ENCODE measurements around the gene HDHD2. TPM values are rescaled to one million over a fixed set of nuclear protein-coding genes. Genes with fewer than 3 reads are reported as not detected.
"Not testable (repeated sequence)": the region's sequence is repeated elsewhere in the genome, so short reads cannot be mapped to it uniquely, and the experiment has no call there.

Gene HDHD2
- 15.7 TPM for total RNA-seq

GRCh38 chr18:47150029-47150823, at the start of gene HDHD2:
Gene HDHD2 (minus strand): TSS chr18:47150500. CDS start chr18:47136439, 14,061 bp downstream.
- peak within 1 kb of the TSS; percentile 90 to 99 (median 96) for H3K9ac ChIP-seq (ENCODE audit: low read depth in 1 of 3, low read length in 3 of 3)
- H3K4me1 ChIP-seq (ENCODE audit: control insufficient read depth in 3 of 3, insufficient read depth in 3 of 3, low read length in 3 of 3) = peaks cover 19 to 23% (median 22%) of the 10 kb centered on the region in 3 donors
- peak within 1 kb of the TSS; percentile 82 to 95 (median 95) for H3K4me3 ChIP-seq (ENCODE audit: low read length in 3 of 3)
- H3K36me3 ChIP-seq (ENCODE audit: control insufficient read depth in 3 of 3, insufficient read depth in 3 of 3, low read length in 3 of 3) = peaks cover 3 to 16% (median 13%) of the 10 kb centered on the region in 3 donors
- no peaks in the 10 kb centered on the region for H3K9me3 ChIP-seq (ENCODE audit: control insufficient read depth in 3 of 3, low read length in 3 of 3)
- no peaks in the 10 kb centered on the region for H3K27me3 ChIP-seq (ENCODE audit: control insufficient read depth in 3 of 3, insufficient read depth in 3 of 3, low read length in 3 of 3)
- peak within 1 kb of the TSS; percentile 83 for H3K27ac ChIP-seq (ENCODE audit: low read depth, low read length)

GRCh38 chr18:47195961-47196360, 45.7 kb upstream of the HDHD2 start:
- H3K4me1 ChIP-seq (ENCODE audit: control insufficient read depth in 3 of 3, insufficient read depth in 3 of 3, low read length in 3 of 3); H3K9ac ChIP-seq (ENCODE audit: low read depth in 1 of 3, low read length in 3 of 3); H3K36me3 ChIP-seq (ENCODE audit: control insufficient read depth in 3 of 3, insufficient read depth in 3 of 3, low read length in 3 of 3); H3K27ac ChIP-seq (ENCODE audit: low read depth, low read length); H3K9me3 ChIP-seq (ENCODE audit: control insufficient read depth in 3 of 3, low read length in 3 of 3); H3K4me3 ChIP-seq (ENCODE audit: low read length in 3 of 3); H3K27me3 ChIP-seq (ENCODE audit: control insufficient read depth in 3 of 3, insufficient read depth in 3 of 3, low read length in 3 of 3): not testable (repeated sequence)

- peaks cover 0 to 10% (median 5%) of the 10 kb centered on the region in 3 donors for H3K27me3 ChIP-seq (ENCODE audit: control insufficient read depth in 3 of 3, insufficient read depth in 3 of 3, low read length in 3 of 3)
- no peaks in the 10 kb centered on the region for H3K36me3 ChIP-seq (ENCODE audit: control insufficient read depth in 3 of 3, insufficient read depth in 3 of 3, low read length in 3 of 3)
- H3K4me3 ChIP-seq (ENCODE audit: low read length in 3 of 3) = no peak overlapping the region
- no peak overlapping the region for H3K27ac ChIP-seq (ENCODE audit: low read depth, low read length)
- H3K4me1 ChIP-seq (ENCODE audit: control insufficient read depth in 3 of 3, insufficient read depth in 3 of 3, low read length in 3 of 3) = no peaks in the 10 kb centered on the region
- no peak overlapping the region for H3K9ac ChIP-seq (ENCODE audit: low read depth in 1 of 3, low read length in 3 of 3)
- H3K9me3 ChIP-seq (ENCODE audit: control insufficient read depth in 3 of 3, low read length in 3 of 3) = no peaks in the 10 kb centered on the region
Observed at GRCh38 chr18:47191961-47192360, 41.7 kb upstream of the HDHD2 start.

- H3K4me3 ChIP-seq (ENCODE audit: low read length in 3 of 3) = no peak overlapping the region
- H3K9me3 ChIP-seq (ENCODE audit: control insufficient read depth in 3 of 3, low read length in 3 of 3) = no peaks in the 10 kb centered on the region
- no peaks in the 10 kb centered on the region for H3K4me1 ChIP-seq (ENCODE audit: control insufficient read depth in 3 of 3, insufficient read depth in 3 of 3, low read length in 3 of 3)
- no peak overlapping the region for H3K9ac ChIP-seq (ENCODE audit: low read depth in 1 of 3, low read length in 3 of 3)
- peaks cover 0 to 5% (median 0%) of the 10 kb centered on the region in 3 donors for H3K27me3 ChIP-seq (ENCODE audit: control insufficient read depth in 3 of 3, insufficient read depth in 3 of 3, low read length in 3 of 3)
- no peak overlapping the region for H3K27ac ChIP-seq (ENCODE audit: low read depth, low read length)
- H3K36me3 ChIP-seq (ENCODE audit: control insufficient read depth in 3 of 3, insufficient read depth in 3 of 3, low read length in 3 of 3) = no peaks in the 10 kb centered on the region
Observed at GRCh38 chr18:47187721-47188120, 37.4 kb upstream of the HDHD2 start.

- H3K27me3 ChIP-seq (ENCODE audit: control insufficient read depth in 3 of 3, insufficient read depth in 3 of 3, low read length in 3 of 3) = peaks cover 0 to 5% (median 0%) of the 10 kb centered on the region in 3 donors
- no peaks in the 10 kb centered on the region for H3K36me3 ChIP-seq (ENCODE audit: control insufficient read depth in 3 of 3, insufficient read depth in 3 of 3, low read length in 3 of 3)
- H3K9me3 ChIP-seq (ENCODE audit: control insufficient read depth in 3 of 3, low read length in 3 of 3) = no peaks in the 10 kb centered on the region
- H3K27ac ChIP-seq (ENCODE audit: low read depth, low read length) = no peak overlapping the region
- no peaks in the 10 kb centered on the region for H3K4me1 ChIP-seq (ENCODE audit: control insufficient read depth in 3 of 3, insufficient read depth in 3 of 3, low read length in 3 of 3)
- no peak overlapping the region for H3K9ac ChIP-seq (ENCODE audit: low read depth in 1 of 3, low read length in 3 of 3)
- H3K4me3 ChIP-seq (ENCODE audit: low read length in 3 of 3) = no peak overlapping the region
Observed at GRCh38 chr18:47184419-47185050, 34.2 kb upstream of the HDHD2 start.

GRCh38 chr18:47182156-47182555, 31.9 kb upstream of the HDHD2 start:
- H3K27me3 ChIP-seq (ENCODE audit: control insufficient read depth in 3 of 3, insufficient read depth in 3 of 3, low read length in 3 of 3); H3K9me3 ChIP-seq (ENCODE audit: control insufficient read depth in 3 of 3, low read length in 3 of 3); H3K4me3 ChIP-seq (ENCODE audit: low read length in 3 of 3); H3K9ac ChIP-seq (ENCODE audit: low read depth in 1 of 3, low read length in 3 of 3); H3K27ac ChIP-seq (ENCODE audit: low read depth, low read length); H3K4me1 ChIP-seq (ENCODE audit: control insufficient read depth in 3 of 3, insufficient read depth in 3 of 3, low read length in 3 of 3); H3K36me3 ChIP-seq (ENCODE audit: control insufficient read depth in 3 of 3, insufficient read depth in 3 of 3, low read length in 3 of 3): not testable (repeated sequence)

- Histone ChIP-seq H3K27ac (ENCODE audit: low read depth, low read length) (no peak overlapping the region), H3K36me3 (ENCODE audit: control insufficient read depth in 3 of 3, insufficient read depth in 3 of 3, low read length in 3 of 3) (no peaks in the 10 kb centered on the region), H3K4me3 (ENCODE audit: low read length in 3 of 3) (no peak overlapping the region), H3K27me3 (ENCODE audit: control insufficient read depth in 3 of 3, insufficient read depth in 3 of 3, low read length in 3 of 3) (no peaks in the 10 kb centered on the region), H3K9ac (ENCODE audit: low read depth in 1 of 3, low read length in 3 of 3) (no peak overlapping the region), H3K4me1 (ENCODE audit: control insufficient read depth in 3 of 3, insufficient read depth in 3 of 3, low read length in 3 of 3) (no peaks in the 10 kb centered on the region), H3K9me3 (ENCODE audit: control insufficient read depth in 3 of 3, low read length in 3 of 3) (no peaks in the 10 kb centered on the region)
Observed at GRCh38 chr18:47180765-47181164, 30.5 kb upstream of the HDHD2 start.

- H3K4me3 ChIP-seq (ENCODE audit: low read length in 3 of 3) = no peak overlapping the region
- no peaks in the 10 kb centered on the region for H3K36me3 ChIP-seq (ENCODE audit: control insufficient read depth in 3 of 3, insufficient read depth in 3 of 3, low read length in 3 of 3)
- no peaks in the 10 kb centered on the region for H3K9me3 ChIP-seq (ENCODE audit: control insufficient read depth in 3 of 3, low read length in 3 of 3)
- H3K4me1 ChIP-seq (ENCODE audit: control insufficient read depth in 3 of 3, insufficient read depth in 3 of 3, low read length in 3 of 3) = peaks cover 8 to 9% (median 8%) of the 10 kb centered on the region in 3 donors
- H3K9ac ChIP-seq (ENCODE audit: low read depth in 1 of 3, low read length in 3 of 3) = no peak overlapping the region
- H3K27me3 ChIP-seq (ENCODE audit: control insufficient read depth in 3 of 3, insufficient read depth in 3 of 3, low read length in 3 of 3) = no peaks in the 10 kb centered on the region
- H3K27ac ChIP-seq (ENCODE audit: low read depth, low read length) = no peak overlapping the region
Observed at GRCh38 chr18:47179520-47179919, 29.2 kb upstream of the HDHD2 start.

- peak within 1 kb of the TSS; percentile 86 to 91 (median 88) for H3K4me3 ChIP-seq (ENCODE audit: low read length in 3 of 3)
Observed at GRCh38 chr18:47175898-47176575, 25.7 kb upstream of the HDHD2 start, which contains the start of gene IER3IP1. Gene IER3IP1 (minus strand): TSS chr18:47176364. CDS start chr18:47176277, 87 bp downstream.

More at GRCh38 chr18:47175898-47176575, 25.7 kb upstream of the HDHD2 start, which contains the start of gene IER3IP1:
- peak within 1 kb of the TSS; percentile 81 for H3K27ac ChIP-seq (ENCODE audit: low read depth, low read length)
- H3K9me3 ChIP-seq (ENCODE audit: control insufficient read depth in 3 of 3, low read length in 3 of 3) = no peaks in the 10 kb centered on the region
- H3K36me3 ChIP-seq (ENCODE audit: control insufficient read depth in 3 of 3, insufficient read depth in 3 of 3, low read length in 3 of 3) = no peaks in the 10 kb centered on the region
- H3K9ac ChIP-seq (ENCODE audit: low read depth in 1 of 3, low read length in 3 of 3) = peak within 1 kb of the TSS; percentile 79 to 91 (median 91)
- H3K27me3 ChIP-seq (ENCODE audit: control insufficient read depth in 3 of 3, insufficient read depth in 3 of 3, low read length in 3 of 3) = no peaks in the 10 kb centered on the region
- H3K4me1 ChIP-seq (ENCODE audit: control insufficient read depth in 3 of 3, insufficient read depth in 3 of 3, low read length in 3 of 3) = peaks cover 9 to 14% (median 10%) of the 10 kb centered on the region in 3 donors
